ENCODE results near the gene PIGL.
A peak's percentile ranks its signal among the peaks of the same experiment; 100 is the strongest.

The PIGL gene

GRCh38 chr17:16354585-16354984 is 137.6 kb downstream of the PIGL start:
- no peak for FAIRE-seq

DNA sequence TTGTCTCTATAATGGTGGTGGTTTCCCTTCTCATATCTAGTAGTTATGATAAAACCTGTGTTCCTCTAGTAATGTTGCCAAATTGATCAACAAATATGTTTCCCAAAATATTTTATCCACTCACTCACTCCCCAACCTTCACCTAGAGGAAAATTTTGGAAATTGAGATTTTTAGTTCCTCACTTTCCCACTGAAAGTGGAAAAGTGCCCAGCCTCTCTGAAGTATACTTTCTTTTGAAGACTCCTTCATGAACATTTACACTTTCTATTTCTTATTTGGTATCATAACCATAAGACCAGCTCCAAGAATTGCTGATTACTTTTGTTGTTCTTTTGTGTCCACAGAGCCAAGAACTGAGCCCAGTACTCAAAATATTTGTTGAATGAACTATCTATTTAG is 141.4 kb downstream of the PIGL start:
- no peak for FAIRE-seq

DNA sequence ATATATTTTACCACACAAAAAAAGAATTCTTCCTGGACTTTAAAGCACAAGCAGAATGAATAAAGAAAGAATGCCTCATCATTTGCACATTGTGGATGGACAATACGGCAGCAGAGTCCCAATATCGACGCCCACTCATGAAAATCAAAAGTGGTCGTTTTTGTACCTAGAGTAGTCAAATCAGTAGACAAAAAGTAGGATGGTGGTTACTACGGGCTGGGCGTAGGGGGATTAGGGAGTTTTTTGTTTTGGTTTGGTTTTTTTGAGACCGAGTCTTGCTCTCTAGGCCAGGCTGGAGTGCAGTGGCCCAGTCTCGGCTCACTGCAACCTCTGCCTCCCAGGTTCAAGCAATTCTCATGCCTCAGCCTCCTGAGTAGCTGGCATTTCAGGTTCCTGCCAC is 144.9 kb downstream of the PIGL start:
- FAIRE-seq, result no peak

GRCh38 chr17:16363749-16364536 is 146.9 kb downstream of the PIGL start:
- no peak for FAIRE-seq

DNA sequence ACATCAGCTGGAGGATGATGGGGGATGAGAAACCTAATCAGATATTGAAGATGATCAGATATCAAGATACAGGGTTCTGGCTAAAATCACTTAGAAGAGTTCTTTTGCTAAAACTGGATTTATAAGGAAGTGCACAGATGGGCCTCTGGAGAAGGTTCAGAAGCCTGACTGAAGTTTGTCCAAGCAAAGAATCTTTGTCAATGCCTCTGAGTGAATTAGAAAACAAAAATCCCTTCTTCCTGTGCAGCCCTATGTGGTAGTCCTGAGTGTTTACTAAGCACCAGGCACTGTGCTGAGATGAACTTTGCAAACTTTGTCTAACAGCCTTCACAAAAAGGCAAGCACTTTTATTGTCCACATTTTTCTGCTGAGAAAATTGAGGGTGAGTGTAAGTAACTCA is 147.6 kb downstream of the PIGL start:
- FAIRE-seq, result no peak

DNA sequence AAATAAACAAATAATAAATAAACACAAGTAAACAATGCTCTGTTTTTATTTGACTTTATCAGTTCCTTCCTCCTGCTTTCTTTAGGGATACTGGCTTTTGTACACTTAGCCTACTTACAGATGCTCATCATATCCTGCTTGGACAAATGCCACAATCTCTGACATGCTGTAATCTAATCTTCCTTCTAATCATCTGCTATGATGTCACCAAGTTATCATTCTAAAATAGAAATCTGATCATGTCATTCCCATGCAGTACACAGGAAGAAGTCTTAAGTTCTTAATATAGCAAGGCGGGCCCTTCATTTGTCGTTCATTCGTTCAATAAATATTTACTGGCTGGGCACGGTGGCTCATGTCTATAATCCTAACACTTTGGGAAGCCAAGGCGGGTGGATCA is 154.7 kb downstream of the PIGL start:
- FAIRE-seq, result no peak

DNA sequence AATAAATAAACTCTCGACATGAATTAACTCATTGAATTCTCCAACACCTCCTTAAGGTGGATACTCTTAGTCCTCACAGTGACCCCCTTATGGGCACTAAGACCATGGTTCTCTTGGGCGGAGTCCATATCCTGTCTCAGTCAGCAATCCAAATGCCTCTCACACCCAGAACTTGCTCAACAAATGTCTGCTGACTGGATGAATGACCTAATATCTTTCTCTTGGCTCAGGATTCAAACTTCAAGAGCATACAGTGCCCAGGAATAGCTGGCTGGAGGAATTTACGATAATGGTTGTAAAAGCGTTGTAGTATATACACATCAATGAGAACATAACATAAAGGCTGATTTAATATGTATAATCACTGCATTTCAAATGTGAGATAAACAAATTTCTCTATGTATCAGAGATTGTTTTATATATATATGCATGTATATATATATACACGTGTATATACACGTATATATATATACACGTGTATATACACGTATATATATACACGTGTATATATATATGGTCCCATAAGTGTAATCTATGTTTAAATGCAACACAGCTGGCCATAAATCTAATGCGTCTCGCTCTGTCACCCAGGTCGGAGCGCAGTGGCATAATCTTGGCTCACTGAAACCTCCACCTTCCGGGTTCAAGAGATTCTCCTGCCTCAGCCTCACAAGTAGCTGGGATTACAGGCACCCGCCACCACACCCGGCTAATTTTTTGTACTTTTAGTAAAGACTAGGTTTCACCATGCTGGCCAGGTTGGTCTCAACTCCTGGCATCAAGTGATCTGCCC is 157.3 kb downstream of the PIGL start:
- FAIRE-seq, result peak; percentile 96
